NCI-H82 (cell line): ENCODE results near the gene PRKG1.
"Not testable (repeated sequence)": the region's sequence is repeated elsewhere in the genome, so short reads cannot be mapped to it uniquely, and the experiment has no call there.

Experiments
- DNase-seq: peaks from one replicate; lab custom pipeline; 2025; lab: John Stamatoyannopoulos, UW

Gene PRKG1

DNA sequence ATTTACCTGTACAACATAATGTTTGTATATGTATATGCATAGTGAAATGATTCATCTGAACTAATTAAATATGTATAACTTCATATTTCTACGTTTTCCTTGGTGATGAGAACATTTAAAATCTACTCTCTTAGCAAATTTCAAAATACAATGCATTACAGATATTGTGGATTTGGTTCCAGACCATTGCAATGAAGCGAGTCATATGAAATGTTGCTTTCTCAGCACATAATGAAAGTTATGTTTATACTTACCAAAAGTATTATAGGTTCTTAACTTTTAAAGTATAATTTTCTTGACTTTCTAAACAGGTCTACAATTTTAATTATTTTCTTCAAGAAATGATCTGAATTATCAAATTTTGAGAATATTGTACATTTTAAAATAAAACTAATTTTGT, 435.9 kb downstream of the PRKG1 start:
- DNase-seq: no peak

DNA sequence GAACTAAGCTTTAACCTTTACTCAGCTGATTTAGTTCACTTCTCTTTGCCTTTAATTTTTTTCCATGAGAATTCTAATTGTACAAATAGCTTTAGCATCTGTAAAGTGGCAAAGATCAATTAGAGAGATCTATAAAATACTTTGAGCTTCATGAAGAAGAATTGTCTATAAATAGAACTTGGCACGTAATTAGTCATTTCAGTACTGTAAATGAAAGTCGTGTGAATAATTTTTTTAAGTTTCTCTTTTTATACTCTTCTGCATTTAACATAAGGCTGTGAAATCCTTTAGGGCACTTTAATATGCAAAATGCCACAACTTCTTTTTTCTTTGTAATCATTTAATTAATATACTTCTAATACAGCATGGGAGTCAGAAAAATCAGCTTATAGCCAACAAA, 447.3 kb downstream of the PRKG1 start:
- DNase-seq: no peak

DNA sequence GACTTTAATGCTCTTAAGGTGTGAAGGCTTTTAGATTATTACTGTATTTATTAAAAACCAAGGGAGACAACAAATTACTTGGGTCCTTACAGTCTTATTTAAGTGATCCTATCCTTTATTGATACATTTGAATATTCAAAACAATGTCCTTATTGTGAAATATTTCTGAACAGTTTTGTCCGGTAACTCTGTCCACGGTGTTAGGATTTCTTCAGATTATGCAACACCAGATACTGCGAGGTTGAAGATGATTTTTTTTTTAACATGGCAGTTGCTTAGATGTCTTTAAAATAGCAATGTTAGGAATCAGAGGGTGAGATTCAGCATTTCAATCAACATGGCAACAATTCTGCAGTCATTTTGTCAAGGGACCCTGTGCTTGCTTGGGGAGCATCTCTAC, 448.6 kb downstream of the PRKG1 start:
- DNase-seq: no peak

GRCh38 chr10:51523440-51523839, 449.2 kb downstream of the PRKG1 start:
- DNase-seq: no peak

DNA sequence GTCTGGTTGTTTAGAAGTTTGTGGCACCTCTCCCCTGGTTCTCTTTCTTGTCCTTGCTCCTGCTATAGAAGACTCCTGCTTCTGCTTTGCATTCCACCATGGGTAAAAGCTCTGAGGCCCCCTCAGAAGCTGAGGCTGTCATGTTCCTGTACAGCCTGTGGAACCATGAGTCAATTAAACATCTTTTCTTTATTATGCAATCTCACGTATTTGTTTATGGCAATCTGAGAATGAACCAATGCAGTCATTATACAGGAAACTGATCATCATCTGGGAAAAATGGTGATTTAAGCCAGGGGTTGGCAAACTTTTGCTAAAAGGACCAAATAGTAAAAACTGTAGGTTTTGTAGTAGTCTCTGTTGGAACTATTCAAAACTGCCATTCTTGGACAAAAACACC, 449.8 kb downstream of the PRKG1 start:
- DNase-seq: no peak

DNA sequence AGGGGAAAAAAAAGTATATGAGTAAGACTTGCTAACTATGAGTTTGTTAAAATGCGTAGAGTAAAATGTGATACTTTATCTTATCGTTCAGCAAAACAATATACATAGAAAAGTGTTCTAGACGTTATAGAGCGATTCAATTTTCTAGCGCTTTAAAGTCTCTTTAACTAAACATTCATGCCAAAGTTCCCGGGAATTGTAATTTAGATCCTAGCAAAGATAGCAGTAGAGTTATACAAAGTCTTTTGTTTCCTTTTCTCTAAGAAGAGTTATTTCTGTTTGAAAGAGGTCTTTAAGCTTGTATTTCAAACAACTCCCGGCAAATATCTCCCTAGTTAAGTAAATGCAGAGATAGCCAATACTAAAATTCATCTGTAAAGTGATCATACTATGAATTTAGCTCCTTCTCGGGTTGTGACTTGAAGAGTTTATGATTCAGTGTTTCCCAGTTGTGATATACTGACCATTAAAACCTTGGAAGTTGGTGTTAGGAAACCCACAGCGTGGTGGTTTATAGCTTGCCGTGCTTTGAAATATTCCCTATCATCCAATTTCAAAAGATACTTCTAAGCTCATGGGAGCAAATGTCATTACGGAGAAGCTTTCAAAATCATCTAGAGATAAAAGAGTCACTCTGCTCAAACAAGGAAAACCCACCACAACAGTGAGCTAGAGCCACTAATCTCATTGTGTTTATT, 453.4 kb downstream of the PRKG1 start:
- no peak for DNase-seq

DNA sequence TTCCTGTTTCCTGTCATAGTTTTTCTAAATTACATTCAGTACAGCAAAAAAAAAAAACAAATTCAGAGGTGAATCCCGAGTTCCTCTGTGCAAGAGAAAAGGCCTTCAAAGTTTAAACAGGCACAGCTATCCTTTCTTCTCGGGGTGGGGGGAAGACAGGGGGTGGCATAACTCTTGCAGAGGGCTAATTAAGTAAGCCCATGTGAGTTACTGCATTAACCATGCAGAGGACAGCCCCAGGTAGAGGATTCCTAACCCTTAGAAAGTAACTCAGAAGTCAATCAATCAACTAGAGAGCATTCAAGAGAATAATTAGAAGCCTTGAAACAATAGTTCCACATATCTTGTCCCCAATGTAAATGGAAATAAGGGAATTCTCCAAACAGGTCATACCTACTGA, 454.2 kb downstream of the PRKG1 start:
- DNase-seq: no peak

DNA sequence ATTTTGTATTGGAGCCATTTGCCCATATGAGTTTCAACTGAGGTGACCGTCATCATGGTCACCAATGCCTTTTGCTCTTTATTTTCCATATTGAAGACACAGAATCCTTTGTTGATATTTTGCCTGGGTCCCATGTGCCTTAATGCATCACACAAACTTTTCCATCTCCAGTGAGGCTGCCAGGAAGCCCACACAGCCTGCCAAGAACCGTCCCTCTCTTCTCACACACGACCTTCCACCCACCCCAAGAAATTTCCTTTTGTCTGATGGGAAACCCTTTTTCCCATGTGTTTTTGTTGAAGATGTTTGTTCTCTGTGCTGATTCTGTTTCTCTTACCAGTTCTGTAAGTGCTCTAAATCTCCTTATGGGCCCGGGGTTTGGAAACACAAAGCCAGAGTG, 456.3 kb downstream of the PRKG1 start:
- no peak for DNase-seq

DNA sequence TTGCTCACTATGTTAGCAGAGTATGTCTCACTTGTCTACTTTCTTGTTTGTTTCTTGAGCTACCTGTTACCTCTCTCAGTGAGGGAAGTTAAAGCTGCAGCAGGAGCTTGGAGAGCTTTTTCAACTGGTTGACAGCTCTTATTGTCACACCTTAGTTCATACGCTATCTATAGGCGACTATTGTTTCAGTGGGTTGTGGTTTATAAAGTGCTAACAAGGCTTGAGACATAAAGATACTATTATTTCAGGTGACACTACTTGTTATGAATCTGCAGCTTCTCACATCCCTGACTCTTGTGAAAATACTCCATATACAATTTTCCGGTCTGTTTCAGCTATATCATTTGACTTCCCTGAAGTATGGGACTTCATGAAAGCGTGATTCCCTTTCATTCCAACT, 457.8 kb downstream of the PRKG1 start:
- no peak for DNase-seq

DNA sequence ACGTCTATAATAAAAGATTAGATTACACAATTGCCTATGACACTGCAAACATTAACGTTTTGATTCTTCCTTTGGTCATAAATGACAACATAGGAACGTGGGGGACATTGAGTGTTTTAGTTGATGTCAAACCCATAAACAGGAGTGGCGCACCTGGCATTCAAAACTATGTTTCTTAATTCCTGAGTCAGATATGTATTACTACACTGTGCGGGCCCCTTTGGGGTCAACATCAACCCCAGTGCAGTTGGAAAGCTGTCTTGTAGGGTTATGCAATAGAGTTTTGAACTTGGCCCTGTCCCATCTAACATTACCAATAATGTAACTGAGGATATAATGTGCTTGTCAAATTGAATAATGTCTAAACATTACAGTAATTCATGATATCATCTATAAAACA, 468.6 kb downstream of the PRKG1 start:
- DNase-seq: no peak

DNA sequence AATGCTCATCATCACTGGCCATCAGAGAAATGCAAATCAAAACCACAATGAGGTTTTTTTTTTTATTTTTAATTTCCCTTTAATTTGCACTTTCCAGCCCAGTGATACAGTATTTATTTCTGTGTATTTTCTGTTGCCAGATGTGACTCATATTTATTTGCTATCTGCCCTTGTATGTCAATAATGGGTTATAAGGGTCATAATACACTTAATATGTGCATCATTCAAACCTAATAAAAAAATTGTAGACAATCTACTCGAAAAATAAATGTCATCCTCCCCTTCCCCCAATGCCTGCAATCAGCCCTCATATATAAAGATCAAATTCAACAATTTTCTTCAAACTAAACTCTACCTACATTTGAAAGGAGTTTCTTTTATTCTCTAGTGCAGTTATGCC, 470.6 kb downstream of the PRKG1 start:
- DNase-seq: no peak

DNA sequence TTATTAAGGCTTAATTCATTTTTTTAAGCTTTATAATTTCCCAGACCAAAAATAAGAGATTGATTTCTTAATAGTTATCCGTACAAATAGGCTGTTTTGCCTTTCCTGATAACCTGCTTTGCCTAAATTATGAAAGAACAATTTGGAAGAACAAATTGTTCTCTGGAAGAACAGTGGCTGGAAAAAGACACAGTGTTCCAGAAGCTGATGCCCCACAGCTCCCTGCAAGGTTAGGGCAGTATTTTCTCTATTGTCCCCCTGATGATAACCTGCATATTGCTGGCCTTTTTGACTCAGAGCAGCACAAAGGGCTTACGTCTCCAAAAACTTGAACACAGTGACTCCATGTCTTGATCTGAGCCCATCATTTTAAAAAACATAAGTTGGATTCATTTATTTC, 473.7 kb downstream of the PRKG1 start:
- DNase-seq: no peak

GRCh38 chr10:51552879-51553278, 478.6 kb downstream of the PRKG1 start:
- no peak for DNase-seq

GRCh38 chr10:51564896-51565510, 490.7 kb downstream of the PRKG1 start:
- DNase-seq: no peak

DNA sequence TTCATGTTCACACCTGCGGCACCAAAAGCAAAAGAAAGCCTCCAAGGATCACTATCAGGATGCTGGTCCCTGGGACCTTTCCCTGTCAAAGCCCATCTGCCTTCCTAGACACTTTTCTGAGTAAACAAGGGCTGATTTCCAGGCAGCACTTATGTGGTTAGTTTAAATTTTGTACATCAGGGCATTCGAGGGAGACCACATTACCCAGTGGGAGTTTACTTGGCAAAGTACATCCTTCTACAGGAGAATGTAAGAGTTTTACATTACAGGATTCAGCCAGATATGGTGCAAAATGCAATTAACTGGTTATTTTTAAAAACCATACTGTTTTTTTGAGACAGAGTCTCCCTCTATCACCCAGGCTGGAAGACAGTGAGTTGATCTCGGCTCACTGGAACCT, 493.0 kb downstream of the PRKG1 start:
- no peak for DNase-seq

DNA sequence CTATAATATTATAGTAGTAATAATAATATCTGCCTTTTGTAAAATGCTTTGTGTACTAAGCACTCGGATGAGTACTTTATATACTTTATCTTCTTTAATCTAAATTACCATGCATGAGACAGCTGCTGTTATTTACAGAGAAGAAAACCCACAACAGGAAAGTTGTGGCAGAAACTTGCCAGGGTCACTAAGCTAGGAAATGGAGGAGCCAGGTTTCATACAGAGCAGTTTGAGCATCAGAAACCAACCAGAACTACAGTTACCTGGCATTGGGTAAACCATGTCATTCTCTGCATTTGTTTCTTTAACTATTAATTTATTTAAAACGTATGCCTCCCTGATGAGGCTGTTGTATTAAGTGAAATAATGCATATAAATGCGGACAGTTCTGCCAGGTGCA, 495.2 kb downstream of the PRKG1 start:
- no peak for DNase-seq

GRCh38 chr10:51574248-51575048, 500.2 kb downstream of the PRKG1 start:
- DNase-seq: no peak

DNA sequence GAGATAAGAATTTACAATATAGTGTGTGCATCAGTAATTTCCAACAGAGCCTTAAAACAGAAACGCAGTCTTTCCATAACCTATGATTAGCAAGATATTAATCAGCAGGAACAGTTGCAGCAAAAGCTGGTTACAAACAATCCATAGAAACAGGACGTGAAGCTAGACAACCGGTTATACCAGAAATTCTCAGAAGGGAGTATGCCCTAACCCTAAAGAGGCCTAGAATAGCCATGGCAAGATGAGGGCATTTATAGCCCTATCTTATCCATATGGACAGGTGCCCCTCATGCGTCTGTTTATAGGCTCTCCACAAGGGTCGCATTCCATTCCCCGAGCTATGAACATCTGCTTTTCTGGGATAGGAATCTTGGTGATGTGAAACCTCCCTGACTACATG, 506.9 kb downstream of the PRKG1 start:
- not testable (repeated sequence) for DNase-seq

DNA sequence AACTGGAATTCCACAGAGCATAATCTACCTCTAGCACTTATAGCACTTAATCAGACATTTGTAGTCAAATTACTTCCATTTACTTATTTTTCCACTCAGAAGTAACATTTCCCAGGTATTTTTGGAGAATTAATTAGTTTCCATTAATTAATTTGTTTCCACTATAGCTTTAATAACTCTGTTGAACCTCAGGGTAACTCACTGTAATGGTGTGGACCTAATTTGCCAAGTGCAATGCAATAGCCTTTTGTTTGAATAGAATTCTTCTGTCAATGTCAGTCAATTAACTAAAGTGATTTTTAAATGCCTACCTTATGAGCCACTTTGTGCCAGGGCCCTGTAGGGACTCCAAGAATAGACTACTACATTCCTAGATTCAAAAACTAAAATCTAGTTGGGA, 509.7 kb downstream of the PRKG1 start:
- no peak for DNase-seq

- no peak for DNase-seq
Observed at GRCh38 chr10:51585742-51586141, 511.5 kb downstream of the PRKG1 start.

DNA sequence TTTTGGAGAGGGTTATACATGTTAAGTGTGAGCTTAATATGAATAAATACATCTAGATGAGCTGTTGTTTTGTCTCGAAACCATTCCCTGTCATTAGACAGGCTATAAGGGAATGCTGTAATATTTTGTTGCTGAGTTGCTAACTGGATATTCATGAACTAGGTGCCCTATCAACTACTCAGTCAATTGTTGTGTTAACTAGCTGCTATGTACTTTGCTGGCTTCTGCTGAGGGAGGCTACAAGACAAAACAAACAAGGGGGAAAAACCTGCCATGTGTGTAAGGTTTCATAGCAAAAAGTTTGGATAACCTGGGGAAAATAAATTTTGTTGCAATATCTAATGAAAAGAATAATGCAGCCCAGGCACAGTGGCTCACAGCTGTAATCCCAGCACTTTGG, 514.7 kb downstream of the PRKG1 start:
- no peak for DNase-seq

DNA sequence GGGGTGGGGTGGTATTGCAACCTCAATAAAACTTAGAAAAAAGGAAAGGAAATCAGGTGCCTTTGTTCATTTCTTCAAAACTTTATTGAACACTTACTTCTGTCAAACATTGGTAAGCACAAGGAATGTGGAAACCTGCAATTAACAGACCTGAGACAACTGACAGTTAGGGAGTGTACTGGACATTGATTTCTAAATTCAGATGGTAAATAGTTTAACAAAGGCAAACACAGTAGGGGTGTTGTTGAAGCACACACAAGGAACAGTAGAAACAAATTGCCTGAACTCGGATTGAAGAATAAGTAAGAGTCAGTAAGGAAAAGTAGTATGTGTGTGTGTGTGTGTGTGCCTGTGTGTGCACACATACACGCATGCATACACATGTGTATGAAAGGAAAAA, 516.5 kb downstream of the PRKG1 start:
- no peak for DNase-seq

DNA sequence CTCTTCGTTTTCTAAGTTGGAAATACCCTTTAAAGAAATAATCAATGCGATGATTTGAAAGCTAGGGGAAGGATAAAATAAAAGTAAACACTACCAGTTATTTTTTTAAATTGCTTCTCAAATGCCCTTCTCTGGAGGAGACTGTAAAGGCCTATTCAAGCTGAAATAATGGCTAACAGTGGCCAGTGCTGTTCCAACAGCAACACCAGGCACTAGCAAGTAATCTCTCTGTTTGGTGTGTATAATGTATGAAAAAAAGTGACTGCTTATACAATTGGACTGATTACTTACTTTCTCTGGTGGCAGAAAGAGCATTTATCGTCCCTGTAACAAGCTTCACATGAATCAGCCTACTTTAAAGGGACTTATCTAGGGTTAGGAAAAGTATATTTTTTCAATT, 522.4 kb downstream of the PRKG1 start:
- no peak for DNase-seq
